GM21619 (cell line): ENCODE data around the gene RBL1.
"Not testable (repeated sequence)": the region's sequence is repeated elsewhere in the genome, so short reads cannot be mapped to it uniquely, and the experiment has no call there.

Experiments
- ATAC-seq: cut with Tn5 transposase; IDR thresholded peaks from one replicate; pipeline ENCODE4 v1.9.1; 2021; ENCODE audit not compliant: unreplicated experiment

RBL1 gene

GRCh38 chr20:37000171-37000570 is 95.6 kb downstream of the RBL1 start:
- not testable (repeated sequence) for ATAC-seq

- no peak for ATAC-seq
Measured at GRCh38 chr20:36998652-36999051, 97.1 kb downstream of the RBL1 start.

- ATAC-seq: no peak
Measured at GRCh38 chr20:36997121-36997520, 98.7 kb downstream of the RBL1 start.

- not testable (repeated sequence) for ATAC-seq
Measured at GRCh38 chr20:36994221-36994620, 101.6 kb downstream of the RBL1 start.

GRCh38 chr20:36992802-36993334 is 102.9 kb downstream of the RBL1 start:
- no peak for ATAC-seq

- ATAC-seq: no peak
Measured at GRCh38 chr20:36991703-36992102, 104.1 kb downstream of the RBL1 start.

- ATAC-seq: no peak
Measured at GRCh38 chr20:36989797-36990196, 106.0 kb downstream of the RBL1 start.

- no peak for ATAC-seq
Measured at GRCh38 chr20:36988494-36988966, 107.3 kb downstream of the RBL1 start.

GRCh38 chr20:36984257-36984638 is 111.5 kb downstream of the RBL1 start:
- no peak for ATAC-seq

GRCh38 chr20:36975099-36975818 is 120.5 kb downstream of the RBL1 start:
- no peak for ATAC-seq

GRCh38 chr20:36974660-36975059 is 121.1 kb downstream of the RBL1 start:
- no peak for ATAC-seq

- ATAC-seq: no peak
Measured at GRCh38 chr20:36971103-36971502, 124.7 kb downstream of the RBL1 start.

GRCh38 chr20:36969478-36970186 is 126.2 kb downstream of the RBL1 start:
- ATAC-seq: no peak

- no peak for ATAC-seq
Measured at GRCh38 chr20:36969051-36969450, 126.7 kb downstream of the RBL1 start.

- ATAC-seq: no peak
Measured at GRCh38 chr20:36967636-36968035, 128.2 kb downstream of the RBL1 start.

GRCh38 chr20:36966965-36967364 is 128.8 kb downstream of the RBL1 start:
- not testable (repeated sequence) for ATAC-seq

GRCh38 chr20:36962354-36962941 is 133.3 kb downstream of the RBL1 start:
- not testable (repeated sequence) for ATAC-seq

GRCh38 chr20:36959242-36959641 is 136.6 kb downstream of the RBL1 start:
- ATAC-seq: no peak

- no peak for ATAC-seq
Measured at GRCh38 chr20:36957875-36958667, 137.7 kb downstream of the RBL1 start.

GRCh38 chr20:36956674-36957073 is 139.1 kb downstream of the RBL1 start:
- no peak for ATAC-seq

GRCh38 chr20:36956016-36956415 is 139.8 kb downstream of the RBL1 start:
- no peak for ATAC-seq
